Measurements from ENCODE around the gene LARP6. TPM values are rescaled to one million over a fixed set of nuclear protein-coding genes. Genes with fewer than 3 reads are reported as not detected.

The LARP6 gene
- total and polyA plus RNA-seq, 9 donors = 10.6 to 17.9 (median 13.7) TPM

- Histone ChIP-seq H3K4me1 (ENCODE audit: control insufficient read depth, insufficient read depth, low read length) (peaks cover 25% of the 10 kb centered on the region), H3K9me3 (replicated peaks; ENCODE audit: control insufficient read depth, low read depth, low read length) (no peaks in the 10 kb centered on the region), H3K4me3 (ENCODE audit: low read length) (no peak overlapping the region), H3K36me3 (ENCODE audit: control insufficient read depth, insufficient read depth, low read length) (no peaks in the 10 kb centered on the region), H3K27me3 (ENCODE audit: control insufficient read depth, insufficient read depth, low read length) (no peaks in the 10 kb centered on the region), H3K27ac (ENCODE audit: low read length) (no peak overlapping the region)
- WGBS (ENCODE audit: insufficient coverage) = 100% methylated on average over 1 of the region's 5 CpGs
- DNase-seq = no peak
These were observed 56.5 kb downstream of the LARP6 start for GRCh38 chr15:70797464-70797863.

DNA sequence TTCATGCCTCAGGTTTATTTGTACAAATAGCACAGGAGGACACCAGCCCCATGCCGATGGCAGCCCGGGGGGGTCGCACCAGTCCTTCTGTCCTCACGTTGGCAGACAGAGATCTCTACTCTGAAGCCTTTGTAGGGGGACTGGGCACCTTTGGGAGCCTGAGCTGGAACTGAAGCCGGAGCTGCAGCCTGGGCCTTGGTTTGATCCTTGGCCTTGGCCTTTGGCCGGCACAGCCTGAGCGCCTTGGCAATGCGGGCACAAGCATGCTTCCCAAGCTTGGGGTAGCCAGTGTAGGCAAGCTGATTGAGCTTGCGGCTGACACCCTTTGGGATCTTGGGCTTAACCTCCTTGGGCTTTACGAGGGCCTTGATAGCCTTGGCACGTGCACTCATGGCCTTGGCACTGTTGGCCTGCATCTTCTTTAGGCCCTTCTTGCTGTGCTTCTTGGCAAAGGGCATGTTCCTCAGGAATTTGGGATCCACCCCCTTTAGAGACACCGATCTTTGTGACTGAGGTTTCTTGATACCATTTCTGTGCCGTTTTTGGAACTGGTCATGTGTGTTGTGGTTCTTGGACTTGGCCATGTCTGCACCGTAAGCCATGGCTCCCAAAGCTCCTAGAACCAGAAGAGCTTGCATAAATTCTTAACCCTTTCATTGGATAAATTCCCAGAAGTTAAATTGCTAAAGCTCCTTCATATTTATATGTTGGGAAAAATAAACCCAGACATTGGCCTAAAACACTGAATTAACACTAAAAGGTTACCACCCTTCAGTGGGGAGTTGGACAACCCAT lies 57.2 kb downstream of the LARP6 start:
- H3K27me3 ChIP-seq (ENCODE audit: control insufficient read depth, insufficient read depth, low read length) = no peaks in the 10 kb centered on the region
- H3K9me3 ChIP-seq (replicated peaks; ENCODE audit: control insufficient read depth, low read depth, low read length) = no peaks in the 10 kb centered on the region
- no peak for DNase-seq
- 98% methylated on average over 12 of the region's 14 CpGs for WGBS (ENCODE audit: insufficient coverage)
- H3K4me1 ChIP-seq (ENCODE audit: control insufficient read depth, insufficient read depth, low read length) = peaks cover 25% of the 10 kb centered on the region
- H3K27ac ChIP-seq (ENCODE audit: low read length) = no peak overlapping the region
- H3K4me3 ChIP-seq (ENCODE audit: low read length) = no peak overlapping the region
- H3K36me3 ChIP-seq (ENCODE audit: control insufficient read depth, insufficient read depth, low read length) = no peaks in the 10 kb centered on the region

DNA sequence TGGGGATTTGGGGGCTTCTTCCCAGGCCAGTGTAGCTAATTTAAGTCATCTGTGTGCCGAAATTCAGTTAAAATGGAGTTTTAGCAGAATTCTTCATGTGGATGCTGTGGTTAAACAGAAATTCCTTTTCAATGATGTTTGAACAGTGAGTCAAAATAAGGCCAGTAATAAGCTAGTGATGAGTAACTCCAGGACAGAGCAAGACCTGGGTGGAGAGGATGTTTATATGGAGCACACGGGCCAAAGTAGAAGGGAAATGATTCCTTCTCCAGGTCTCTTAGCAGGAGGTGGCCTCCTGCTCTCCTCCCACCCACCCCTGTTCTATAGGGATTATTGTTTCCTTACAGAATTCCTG lies 58.7 kb downstream of the LARP6 start:
- DNase-seq = peak; percentile 54
- Histone ChIP-seq H3K36me3 (ENCODE audit: control insufficient read depth, insufficient read depth, low read length) (no peaks in the 10 kb centered on the region), H3K9me3 (replicated peaks; ENCODE audit: control insufficient read depth, low read depth, low read length) (no peaks in the 10 kb centered on the region), H3K4me3 (ENCODE audit: low read length) (no peak overlapping the region), H3K27ac (ENCODE audit: low read length) (peak overlapping the region; percentile 29), H3K4me1 (ENCODE audit: control insufficient read depth, insufficient read depth, low read length) (peaks cover 22% of the 10 kb centered on the region), H3K27me3 (ENCODE audit: control insufficient read depth, insufficient read depth, low read length) (no peaks in the 10 kb centered on the region)
- 36% methylated on average over 1 of the region's 2 CpGs for WGBS (ENCODE audit: insufficient coverage)

DNA sequence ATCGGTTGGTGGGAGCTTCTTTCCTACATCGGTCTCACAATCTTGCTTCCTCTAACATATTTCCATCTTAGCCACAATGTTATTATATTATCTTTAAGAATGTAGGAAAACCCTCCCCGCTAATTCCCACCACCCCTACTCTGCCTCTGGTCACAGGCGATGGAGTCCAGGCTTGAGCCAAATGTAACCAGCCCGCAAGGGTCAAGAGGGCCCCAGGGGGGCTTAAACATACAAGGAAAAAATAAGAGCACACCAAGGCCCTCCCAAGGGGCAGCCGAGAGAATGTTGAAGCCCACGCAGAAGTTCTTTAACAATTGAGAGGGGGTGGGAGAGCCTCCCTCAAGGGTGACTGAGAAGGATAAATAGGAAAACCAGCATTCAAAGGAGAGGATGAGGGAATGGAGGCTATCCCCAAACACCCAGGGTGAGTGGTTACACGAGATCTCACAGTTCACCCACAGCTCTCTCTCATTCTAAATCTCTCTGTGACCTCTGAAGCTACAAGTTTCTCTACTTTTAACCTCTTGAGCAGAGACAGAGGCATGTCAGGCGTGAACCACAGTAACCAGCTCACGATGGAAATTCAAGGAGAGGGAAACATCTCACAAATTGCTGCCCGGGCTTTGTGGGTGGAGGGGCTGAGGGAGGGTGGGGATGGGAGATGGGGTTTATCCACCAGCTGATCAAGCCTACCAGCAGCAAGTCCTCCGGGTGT lies 59.2 kb downstream of the LARP6 start:
- H3K9me3 ChIP-seq (replicated peaks; ENCODE audit: control insufficient read depth, low read depth, low read length) = no peaks in the 10 kb centered on the region
- peaks cover 19% of the 10 kb centered on the region for H3K4me1 ChIP-seq (ENCODE audit: control insufficient read depth, insufficient read depth, low read length)
- 20% methylated on average over 2 of the region's 12 CpGs for WGBS (ENCODE audit: insufficient coverage)
- peak; percentile 36 for DNase-seq
- no peaks in the 10 kb centered on the region for H3K27me3 ChIP-seq (ENCODE audit: control insufficient read depth, insufficient read depth, low read length)
- H3K36me3 ChIP-seq (ENCODE audit: control insufficient read depth, insufficient read depth, low read length) = no peaks in the 10 kb centered on the region
- no peak overlapping the region for H3K4me3 ChIP-seq (ENCODE audit: low read length)
- H3K27ac ChIP-seq (ENCODE audit: low read length) = peak overlapping the region; percentile 26

DNA sequence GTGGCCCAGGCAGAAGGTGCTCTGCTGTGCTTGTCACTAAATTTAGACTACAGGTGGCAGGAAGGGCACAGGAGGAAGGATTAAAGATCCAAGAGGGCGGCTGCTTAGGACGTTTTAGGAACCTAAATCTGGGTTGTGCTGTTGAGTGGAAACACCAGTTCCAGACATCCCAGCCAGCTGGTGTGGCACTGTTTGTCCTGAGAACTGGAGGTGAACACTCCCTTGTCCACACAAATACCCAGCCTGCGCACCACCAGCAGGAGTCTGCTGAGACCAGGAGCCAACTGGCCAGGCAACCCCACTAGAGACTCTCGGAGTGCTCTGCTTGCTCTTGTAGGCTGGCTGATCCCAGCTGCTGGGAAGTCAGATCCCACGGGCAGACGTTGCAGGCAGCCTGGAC lies 60.3 kb downstream of the LARP6 start:
- Histone ChIP-seq H3K9me3 (replicated peaks; ENCODE audit: control insufficient read depth, low read depth, low read length) (no peaks in the 10 kb centered on the region), H3K4me1 (ENCODE audit: control insufficient read depth, insufficient read depth, low read length) (peaks cover 16% of the 10 kb centered on the region), H3K27ac (ENCODE audit: low read length) (no peak overlapping the region), H3K27me3 (ENCODE audit: control insufficient read depth, insufficient read depth, low read length) (no peaks in the 10 kb centered on the region), H3K4me3 (ENCODE audit: low read length) (no peak overlapping the region), H3K36me3 (ENCODE audit: control insufficient read depth, insufficient read depth, low read length) (no peaks in the 10 kb centered on the region)
- no peak for DNase-seq
- WGBS (ENCODE audit: insufficient coverage) = 70% methylated on average over 2 of the region's 6 CpGs

DNA sequence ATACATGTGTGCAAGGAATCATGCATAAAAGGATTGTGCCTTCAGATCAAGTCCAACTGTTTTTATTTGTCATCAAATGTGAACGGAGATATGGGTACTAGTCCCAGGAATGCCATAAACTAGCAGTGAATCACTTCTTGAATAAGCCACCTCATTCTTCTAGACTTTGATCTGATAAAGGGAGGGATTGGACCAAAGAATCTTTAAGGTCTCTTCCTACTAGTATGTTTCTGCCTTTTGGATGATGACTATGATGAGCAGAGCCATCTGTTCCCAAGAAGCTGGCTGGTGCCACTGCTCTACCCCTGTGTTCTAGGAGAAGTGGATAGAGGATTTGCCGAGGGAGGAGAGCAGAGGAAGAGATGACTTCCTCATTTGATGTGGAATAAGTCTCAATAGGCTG lies 61.8 kb downstream of the LARP6 start:
- Histone ChIP-seq H3K36me3 (ENCODE audit: control insufficient read depth, insufficient read depth, low read length) (no peaks in the 10 kb centered on the region), H3K4me3 (ENCODE audit: low read length) (no peak overlapping the region), H3K9me3 (replicated peaks; ENCODE audit: control insufficient read depth, low read depth, low read length) (no peaks in the 10 kb centered on the region), H3K27me3 (ENCODE audit: control insufficient read depth, insufficient read depth, low read length) (no peaks in the 10 kb centered on the region), H3K27ac (ENCODE audit: low read length) (no peak overlapping the region), H3K4me1 (ENCODE audit: control insufficient read depth, insufficient read depth, low read length) (peaks cover 16% of the 10 kb centered on the region)
- DNase-seq = no peak
- 40% methylated on average over 1 of the region's 2 CpGs for WGBS (ENCODE audit: insufficient coverage)

GRCh38 chr15:70791259-70791658 lies 62.7 kb downstream of the LARP6 start:
- Histone ChIP-seq H3K9me3 (replicated peaks; ENCODE audit: control insufficient read depth, low read depth, low read length) (no peaks in the 10 kb centered on the region), H3K27ac (ENCODE audit: low read length) (no peak overlapping the region), H3K36me3 (ENCODE audit: control insufficient read depth, insufficient read depth, low read length) (no peaks in the 10 kb centered on the region), H3K27me3 (ENCODE audit: control insufficient read depth, insufficient read depth, low read length) (no peaks in the 10 kb centered on the region), H3K4me3 (ENCODE audit: low read length) (no peak overlapping the region), H3K4me1 (ENCODE audit: control insufficient read depth, insufficient read depth, low read length) (peaks cover 16% of the 10 kb centered on the region)
- 42% methylated on average over 3 of the region's 5 CpGs for WGBS (ENCODE audit: insufficient coverage)
- DNase-seq = no peak

DNA sequence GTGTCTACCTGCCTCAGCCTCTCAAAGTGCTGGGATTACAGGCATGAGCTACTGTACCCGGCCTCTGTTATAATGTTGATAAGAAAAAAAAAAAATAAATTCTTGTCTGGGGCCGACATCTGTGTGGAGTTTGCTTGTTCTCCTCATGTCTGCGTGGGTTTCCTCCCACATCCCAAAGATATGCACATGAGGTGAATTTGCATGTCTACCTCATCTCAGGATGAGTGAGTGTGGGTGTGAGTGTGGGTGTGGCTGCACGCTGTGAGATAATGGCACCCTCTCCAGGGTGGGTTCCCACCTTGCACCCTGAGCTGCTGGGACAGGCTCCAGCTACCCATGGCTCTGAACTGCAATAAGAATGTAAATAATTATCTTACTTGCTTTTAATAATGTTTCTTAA lies 64.7 kb downstream of the LARP6 start:
- Histone ChIP-seq H3K4me1 (ENCODE audit: control insufficient read depth, insufficient read depth, low read length) (peaks cover 8% of the 10 kb centered on the region), H3K27me3 (ENCODE audit: control insufficient read depth, insufficient read depth, low read length) (no peaks in the 10 kb centered on the region), H3K36me3 (ENCODE audit: control insufficient read depth, insufficient read depth, low read length) (no peaks in the 10 kb centered on the region), H3K4me3 (ENCODE audit: low read length) (no peak overlapping the region), H3K9me3 (replicated peaks; ENCODE audit: control insufficient read depth, low read depth, low read length) (no peaks in the 10 kb centered on the region), H3K27ac (ENCODE audit: low read length) (no peak overlapping the region)
- WGBS (ENCODE audit: insufficient coverage) = no CpG with 5 or more reads among the region's 4 CpGs
- no peak for DNase-seq

GRCh38 chr15:70788114-70789049 lies 65.6 kb downstream of the LARP6 start:
- Histone ChIP-seq H3K27me3 (ENCODE audit: control insufficient read depth, insufficient read depth, low read length) (no peaks in the 10 kb centered on the region), H3K27ac (ENCODE audit: low read length) (no peak overlapping the region), H3K4me3 (ENCODE audit: low read length) (no peak overlapping the region), H3K9me3 (replicated peaks; ENCODE audit: control insufficient read depth, low read depth, low read length) (no peaks in the 10 kb centered on the region), H3K36me3 (ENCODE audit: control insufficient read depth, insufficient read depth, low read length) (no peaks in the 10 kb centered on the region), H3K4me1 (ENCODE audit: control insufficient read depth, insufficient read depth, low read length) (no peaks in the 10 kb centered on the region)
- WGBS (ENCODE audit: insufficient coverage) = 71% methylated on average over 6 of the region's 6 CpGs
- peak; percentile 32 for DNase-seq

- WGBS (ENCODE audit: insufficient coverage) = 93% methylated on average over 2 of the region's 4 CpGs
- Histone ChIP-seq H3K27me3 (ENCODE audit: control insufficient read depth, insufficient read depth, low read length) (no peaks in the 10 kb centered on the region), H3K4me3 (ENCODE audit: low read length) (no peak overlapping the region)
These were observed 67.0 kb downstream of the LARP6 start for GRCh38 chr15:70786996-70787395.

More at GRCh38 chr15:70786996-70787395, 67.0 kb downstream of the LARP6 start:
- Histone ChIP-seq H3K4me1 (ENCODE audit: control insufficient read depth, insufficient read depth, low read length) (no peaks in the 10 kb centered on the region), H3K36me3 (ENCODE audit: control insufficient read depth, insufficient read depth, low read length) (no peaks in the 10 kb centered on the region), H3K27ac (ENCODE audit: low read length) (no peak overlapping the region), H3K9me3 (replicated peaks; ENCODE audit: control insufficient read depth, low read depth, low read length) (no peaks in the 10 kb centered on the region)
- no peak for DNase-seq
